KOPT-K1 (cell line): ENCODE data around the gene SWI5.

Experiments used
- H3K27ac ChIP-seq: fragments of 200-600 bp; sonication (generic); 2 replicates; pipeline ENCODE4 v1.5.1; 2016; ENCODE audit warnings: antibody characterized with exemption, mild to moderate bottlenecking, low read depth, low read length; ENCODE audit not compliant: poor library complexity, severe bottlenecking
- H3K36me3 ChIP-seq: fragments of 200-600 bp; sonication (generic); 2 replicates; pipeline ENCODE4 v1.5.1; 2017; ENCODE audit warnings: antibody characterized with exemption, mild to moderate bottlenecking, low read length, moderate library complexity; ENCODE audit not compliant: insufficient read depth
- H3K9me3 ChIP-seq: fragments of 200-600 bp; sonication (generic); 2 replicates; pipeline ENCODE4 v1.5.1; 2017; ENCODE audit warnings: antibody characterized with exemption, low read length, mild to moderate bottlenecking; ENCODE audit not compliant: insufficient read depth, poor library complexity, severe bottlenecking

The SWI5 gene

GRCh38 chr9:128247226-128247803 is 28.8 kb upstream of the SWI5 start:
- Histone ChIP-seq H3K36me3 (no peaks in the 10 kb centered on the region), H3K27ac (no peak overlapping the region), H3K9me3 (no peaks in the 10 kb centered on the region)

DNA sequence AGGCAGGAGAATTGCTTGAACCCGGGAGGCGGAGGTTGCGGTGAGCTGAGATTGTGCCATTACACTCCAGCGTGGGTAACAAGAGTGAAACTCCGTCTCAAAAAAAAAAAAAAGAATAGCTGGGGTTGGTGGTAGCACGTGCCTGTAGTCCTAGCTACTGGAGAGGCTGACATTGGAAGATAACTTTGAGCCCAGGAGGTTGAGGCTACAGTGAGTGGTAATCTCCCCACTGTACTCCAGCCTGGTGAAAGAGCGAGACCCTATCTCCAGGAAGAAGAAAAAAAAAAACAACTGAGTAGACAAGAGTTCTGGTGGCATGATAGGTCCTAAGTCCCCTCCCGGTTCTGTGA is 26.5 kb upstream of the SWI5 start:
- Histone ChIP-seq H3K36me3 (no peaks in the 10 kb centered on the region), H3K27ac (no peak overlapping the region), H3K9me3 (no peaks in the 10 kb centered on the region)

- Histone ChIP-seq H3K9me3 (no peaks in the 10 kb centered on the region), H3K36me3 (no peaks in the 10 kb centered on the region), H3K27ac (no peak overlapping the region)
These were observed 25.9 kb upstream of the SWI5 start for GRCh38 chr9:128249908-128250838.

- Histone ChIP-seq H3K27ac (no peak overlapping the region), H3K36me3 (no peaks in the 10 kb centered on the region), H3K9me3 (no peaks in the 10 kb centered on the region)
These were observed 25.0 kb upstream of the SWI5 start for GRCh38 chr9:128250839-128251731.

- H3K36me3 ChIP-seq = no peaks in the 10 kb centered on the region
- no peaks in the 10 kb centered on the region for H3K9me3 ChIP-seq
- no peak overlapping the region for H3K27ac ChIP-seq
These were observed 24.4 kb upstream of the SWI5 start for GRCh38 chr9:128251732-128252100.

- peaks cover 7% of the 10 kb centered on the region; the same call in 1 of the 2 replicates for H3K36me3 ChIP-seq
- H3K27ac ChIP-seq = no peak overlapping the region
These were observed 23.5 kb upstream of the SWI5 start for GRCh38 chr9:128252317-128253139.

DNA sequence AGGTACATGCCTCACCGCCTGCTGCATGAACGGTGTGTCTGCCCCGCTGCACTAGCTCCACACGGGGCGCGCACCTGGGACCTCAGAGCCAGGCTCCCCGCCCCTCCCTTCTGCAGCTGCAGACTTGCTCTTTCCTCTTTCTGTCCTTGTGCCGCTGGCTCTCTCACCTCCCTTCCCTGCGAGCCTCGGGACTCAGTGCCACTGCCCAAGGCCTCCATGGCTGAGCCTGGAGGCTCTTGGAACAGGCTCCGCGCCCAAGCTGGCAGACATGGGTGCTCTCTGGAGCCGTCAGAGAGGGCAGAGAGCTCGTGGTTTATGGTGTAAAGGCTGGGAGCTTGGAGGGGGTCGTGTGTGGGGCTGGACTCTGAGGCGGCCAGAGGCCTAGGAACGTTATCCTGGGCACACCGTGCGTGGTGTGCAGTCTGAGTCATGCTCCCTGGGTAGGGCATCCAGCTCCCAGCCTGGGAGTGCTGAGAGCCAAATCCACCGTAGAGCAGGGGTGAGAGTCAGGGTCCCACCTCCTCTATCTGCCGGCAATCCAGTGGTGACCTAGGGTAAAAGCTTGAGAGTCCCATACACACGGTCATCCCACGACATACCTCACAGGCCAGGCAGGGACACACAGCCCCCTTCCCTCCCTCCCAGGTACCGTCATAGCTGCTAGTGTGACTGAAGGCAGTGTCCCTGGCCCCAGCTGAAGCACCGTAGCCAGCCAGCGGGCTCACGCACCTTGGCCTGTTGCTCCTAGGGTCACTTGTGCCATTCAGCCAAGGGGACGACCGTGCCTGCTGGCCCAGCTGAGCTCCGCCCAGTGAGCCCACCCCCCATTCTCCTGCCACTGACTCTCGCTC is 22.7 kb upstream of the SWI5 start:
- Histone ChIP-seq H3K36me3 (peaks cover 15% of the 10 kb centered on the region; the same call in 1 of the 2 replicates), H3K27ac (no peak overlapping the region), H3K9me3 (no peaks in the 10 kb centered on the region)

More at GRCh38 chr9:128252317-128253139, 23.5 kb upstream of the SWI5 start:
- H3K9me3 ChIP-seq = no peaks in the 10 kb centered on the region

DNA sequence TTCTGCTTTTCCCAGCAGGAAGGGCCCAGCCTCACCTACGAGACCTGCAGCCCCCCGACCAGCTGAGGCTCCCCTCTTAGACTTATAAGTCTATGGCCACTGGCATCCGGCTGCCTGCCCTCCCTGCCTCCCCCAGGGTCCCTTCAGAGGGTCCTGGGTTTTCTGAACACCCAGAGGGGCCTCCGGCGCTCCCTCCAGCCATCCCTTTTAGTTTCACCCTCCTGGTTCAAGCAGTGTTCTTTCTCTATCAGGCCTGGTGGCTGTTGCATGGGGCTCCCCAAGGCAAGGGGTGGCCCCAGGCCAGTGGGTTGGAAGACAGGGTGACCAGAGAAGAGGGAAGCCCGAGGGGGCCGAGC is 22.1 kb upstream of the SWI5 start:
- Histone ChIP-seq H3K36me3 (peaks cover 20% of the 10 kb centered on the region), H3K27ac (no peak overlapping the region), H3K9me3 (no peaks in the 10 kb centered on the region)

DNA sequence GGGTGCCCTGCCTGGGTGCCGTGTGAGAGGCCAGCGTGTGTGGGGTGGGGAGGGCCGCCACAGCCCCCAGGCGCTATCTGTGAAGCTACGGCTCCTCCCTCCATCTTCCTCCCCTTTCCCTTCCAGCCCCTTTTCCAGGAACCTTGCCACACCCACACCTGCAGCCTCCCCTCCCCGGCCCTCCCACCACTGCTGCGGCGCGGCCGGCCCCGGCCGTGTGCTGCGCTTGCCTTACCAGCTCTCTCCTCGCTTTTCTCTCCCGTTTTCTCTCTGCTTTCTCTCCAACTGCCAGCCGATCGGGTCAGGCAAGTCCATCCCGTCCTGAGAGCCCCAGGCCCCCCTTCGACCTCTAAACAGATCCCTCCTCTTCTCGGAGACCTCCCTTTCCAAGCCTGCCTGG is 21.7 kb upstream of the SWI5 start:
- Histone ChIP-seq H3K27ac (no peak overlapping the region), H3K36me3 (peaks cover 24% of the 10 kb centered on the region), H3K9me3 (no peaks in the 10 kb centered on the region)

- Histone ChIP-seq H3K9me3 (no peaks in the 10 kb centered on the region), H3K36me3 (peaks cover 31% of the 10 kb centered on the region), H3K27ac (no peak overlapping the region)
These were observed 21.0 kb upstream of the SWI5 start for GRCh38 chr9:128254855-128255759.

GRCh38 chr9:128257086-128257825 is 18.8 kb upstream of the SWI5 start:
- H3K27ac ChIP-seq = no peak overlapping the region
- peaks cover 50% of the 10 kb centered on the region for H3K36me3 ChIP-seq
- H3K9me3 ChIP-seq = no peaks in the 10 kb centered on the region

DNA sequence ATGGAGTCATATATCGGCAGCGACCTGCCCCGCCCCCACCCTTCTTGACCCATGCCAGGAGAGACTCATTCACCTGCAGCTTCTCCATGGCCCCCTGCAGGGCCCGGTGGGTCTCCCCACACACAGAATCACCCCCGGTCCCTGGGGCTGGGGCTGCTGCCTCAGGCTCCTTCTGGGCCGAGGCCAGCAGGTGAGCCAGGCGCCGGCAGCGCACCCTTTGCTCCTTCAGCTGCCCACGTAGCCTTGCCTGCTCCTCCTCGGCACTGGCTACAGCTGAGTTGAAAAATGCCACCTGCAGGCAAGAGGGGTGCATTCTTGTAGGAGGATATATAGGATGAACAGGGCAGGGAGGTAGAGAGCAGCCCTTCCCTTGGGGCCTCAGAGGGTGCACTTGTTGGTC is 18.2 kb upstream of the SWI5 start:
- Histone ChIP-seq H3K27ac (no peak overlapping the region), H3K9me3 (no peaks in the 10 kb centered on the region), H3K36me3 (peaks cover 57% of the 10 kb centered on the region)
